ENCODE measurements around the gene KHK.
"Not testable (repeated sequence)": the region's sequence is repeated elsewhere in the genome, so short reads cannot be mapped to it uniquely, and the experiment has no call there.

Gene KHK

DNA sequence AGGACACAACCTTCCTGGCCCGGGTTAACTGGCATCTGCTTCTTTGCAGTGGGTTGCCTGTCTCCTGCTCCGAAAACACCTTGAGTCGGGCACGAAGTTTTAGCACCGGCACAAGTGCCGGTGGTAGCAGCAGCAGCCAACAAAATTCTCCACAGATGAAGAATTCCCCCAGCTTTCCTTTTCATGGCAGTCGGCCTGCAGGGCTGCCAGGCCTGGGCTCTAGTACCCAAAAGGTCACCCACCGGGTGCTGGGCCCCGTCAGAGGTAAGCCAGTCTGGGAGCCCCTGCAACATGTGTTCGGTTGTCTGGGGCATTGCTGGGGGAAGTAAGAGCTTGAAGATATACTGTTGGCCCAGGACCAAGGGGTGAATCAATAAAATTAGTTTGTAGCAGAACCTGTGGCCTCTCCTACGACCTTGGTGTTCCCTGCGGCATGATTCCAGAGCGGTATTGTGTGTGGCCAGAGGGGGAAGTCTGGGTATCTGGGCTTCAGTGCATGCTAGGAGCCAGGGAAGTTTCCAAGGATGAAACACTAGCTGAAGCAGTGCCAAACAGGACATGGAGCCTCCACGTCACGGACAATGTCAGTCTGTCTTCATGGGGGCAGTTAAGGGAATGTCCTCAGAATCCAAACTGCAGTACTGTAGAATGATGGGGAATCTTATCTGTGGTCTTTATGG, 27.3 kb upstream of the KHK start:
- DNase-seq (ENCODE audit: low read depth, low spot score) = no peak

DNA sequence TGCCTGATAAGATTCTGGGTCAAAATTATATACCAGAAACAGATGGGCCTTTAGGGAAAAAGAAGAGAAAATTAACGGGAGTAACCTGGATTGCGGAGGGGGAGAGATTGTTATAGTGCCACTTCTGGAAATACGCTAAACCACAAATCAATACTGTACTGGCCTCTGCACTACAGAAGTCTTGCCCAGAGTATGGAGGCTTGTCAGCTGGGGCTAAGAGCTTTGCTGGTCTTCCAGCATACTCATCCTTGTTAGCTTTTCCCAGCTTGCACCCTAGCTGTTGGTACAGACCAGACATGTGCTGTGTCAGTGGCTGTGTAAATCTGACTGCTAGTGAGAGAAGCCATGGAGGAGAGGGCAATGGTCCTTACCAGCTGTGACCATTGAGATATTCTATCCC, 26.2 kb upstream of the KHK start:
- DNase-seq (ENCODE audit: low read depth, low spot score) = no peak

DNA sequence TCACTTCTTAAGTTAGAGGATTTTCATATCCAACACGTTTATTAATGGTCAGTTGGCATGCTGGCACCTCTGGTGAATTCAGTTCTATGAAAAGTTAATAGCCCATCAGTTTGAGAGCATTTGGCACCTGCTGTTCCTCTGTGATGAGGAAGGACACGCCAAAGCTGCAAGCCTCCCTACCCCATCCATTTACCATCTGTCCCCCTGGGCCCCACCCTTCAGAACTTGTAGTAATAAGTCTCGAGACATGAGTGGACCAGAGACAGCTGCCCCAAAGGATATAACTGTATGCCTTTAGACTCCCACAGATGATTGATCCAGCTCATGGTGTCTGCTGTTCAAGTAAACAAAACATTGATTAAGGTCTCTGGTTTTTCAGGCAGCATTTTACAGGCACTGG, 21.4 kb upstream of the KHK start:
- DNase-seq (ENCODE audit: low read depth, low spot score) = no peak

DNA sequence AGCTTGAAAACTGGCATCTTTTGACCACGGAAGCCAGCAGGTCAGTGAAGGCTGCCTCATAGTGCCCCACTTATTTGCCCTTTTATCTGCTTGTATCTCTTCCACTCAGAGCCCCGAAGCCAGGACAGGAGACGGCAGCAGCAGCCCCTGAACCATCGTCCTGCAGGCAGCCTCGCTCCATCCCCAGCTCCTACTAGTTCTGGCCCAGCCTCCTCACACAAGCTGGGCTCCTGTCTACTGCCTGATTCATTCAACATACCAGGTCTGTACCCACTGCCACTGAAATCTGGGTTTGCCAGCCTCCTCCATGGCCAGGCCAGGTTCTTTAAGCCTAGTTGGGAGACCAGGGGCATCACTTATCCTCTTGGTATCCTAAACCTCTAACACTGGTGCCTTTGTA, 19.2 kb upstream of the KHK start:
- no peak for DNase-seq (ENCODE audit: low read depth, low spot score)

DNA sequence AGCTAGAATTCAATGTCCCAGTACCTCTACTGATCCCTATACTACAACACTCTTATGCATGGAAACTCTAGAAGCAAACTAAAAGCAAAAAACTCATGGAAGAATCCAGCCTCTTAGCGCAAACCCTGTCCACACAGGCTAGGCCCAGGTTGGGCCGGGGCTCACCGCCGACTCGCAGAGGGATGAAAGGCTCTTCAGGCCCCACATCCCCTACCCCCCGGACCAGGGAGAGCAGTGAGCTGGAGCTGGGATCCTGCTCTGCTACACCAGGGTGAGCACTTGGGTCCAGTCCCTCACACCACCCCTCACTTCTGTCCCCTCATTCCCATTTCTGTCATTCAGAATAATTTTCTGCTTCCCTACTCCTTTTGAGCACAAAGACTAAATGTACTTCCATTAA, 17.1 kb upstream of the KHK start:
- no peak for DNase-seq (ENCODE audit: low read depth, low spot score)

DNA sequence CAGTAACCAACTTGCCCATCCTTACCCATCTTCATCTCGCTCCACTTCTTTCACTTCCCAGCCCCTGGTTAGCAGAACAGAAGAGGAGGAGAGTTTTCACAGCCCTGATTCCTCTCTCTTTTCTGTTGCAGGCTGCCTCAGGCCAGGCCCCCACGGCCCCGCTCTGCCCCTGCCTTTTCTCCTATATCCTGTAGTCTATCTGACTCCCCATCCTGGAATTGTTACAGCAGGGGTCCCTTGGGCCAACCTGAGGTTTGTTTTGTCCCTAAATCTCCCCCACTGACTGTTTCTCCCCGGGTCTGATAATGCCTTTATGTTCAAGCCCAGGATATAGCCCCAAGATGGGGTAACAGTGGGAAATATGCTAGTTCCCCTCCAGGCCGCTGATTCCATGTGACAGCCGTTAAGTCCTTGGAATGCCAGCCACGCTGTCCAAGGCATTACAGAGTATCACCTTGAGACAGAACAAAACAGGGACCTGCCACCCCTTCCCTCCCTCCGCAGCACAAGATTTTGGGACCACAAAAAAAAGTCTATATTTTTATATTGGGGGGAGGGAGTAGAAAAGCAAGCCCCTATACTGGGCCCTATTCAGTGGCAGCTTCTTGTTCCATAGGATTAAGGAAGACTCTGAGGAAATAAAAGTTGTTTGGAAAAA, 16.5 kb upstream of the KHK start:
- DNase-seq (ENCODE audit: low read depth, low spot score) = no peak

DNA sequence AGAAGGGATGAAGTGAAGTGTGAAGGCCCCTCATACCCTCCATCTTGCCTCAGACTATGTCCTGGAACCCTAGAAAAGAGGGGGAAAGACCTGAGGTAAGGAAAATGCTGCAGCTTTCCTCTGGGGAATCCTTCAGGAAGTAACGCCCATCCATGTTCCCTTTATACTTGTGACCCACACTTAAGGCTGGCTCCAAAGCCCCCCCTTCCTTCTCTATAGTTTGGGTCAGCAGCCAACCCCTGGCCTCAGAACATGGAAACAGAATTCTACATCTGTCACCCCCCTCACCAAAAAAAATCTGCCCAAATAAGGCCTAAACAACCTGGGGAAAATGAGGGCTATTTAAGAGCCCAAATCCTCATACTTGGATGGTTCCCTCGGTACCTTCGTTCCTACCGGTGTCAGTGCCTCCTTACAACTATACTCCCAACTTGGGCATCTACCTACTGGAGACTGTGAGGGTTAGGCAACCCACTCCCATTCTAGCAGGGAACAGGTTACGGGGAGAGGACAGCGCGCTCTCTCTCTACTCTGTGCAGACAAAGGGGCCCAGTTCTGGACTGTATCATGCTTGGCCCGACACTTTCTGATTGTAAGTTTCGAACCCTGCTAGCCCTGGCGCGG, 15.8 kb upstream of the KHK start:
- no peak for DNase-seq (ENCODE audit: low read depth, low spot score)

DNA sequence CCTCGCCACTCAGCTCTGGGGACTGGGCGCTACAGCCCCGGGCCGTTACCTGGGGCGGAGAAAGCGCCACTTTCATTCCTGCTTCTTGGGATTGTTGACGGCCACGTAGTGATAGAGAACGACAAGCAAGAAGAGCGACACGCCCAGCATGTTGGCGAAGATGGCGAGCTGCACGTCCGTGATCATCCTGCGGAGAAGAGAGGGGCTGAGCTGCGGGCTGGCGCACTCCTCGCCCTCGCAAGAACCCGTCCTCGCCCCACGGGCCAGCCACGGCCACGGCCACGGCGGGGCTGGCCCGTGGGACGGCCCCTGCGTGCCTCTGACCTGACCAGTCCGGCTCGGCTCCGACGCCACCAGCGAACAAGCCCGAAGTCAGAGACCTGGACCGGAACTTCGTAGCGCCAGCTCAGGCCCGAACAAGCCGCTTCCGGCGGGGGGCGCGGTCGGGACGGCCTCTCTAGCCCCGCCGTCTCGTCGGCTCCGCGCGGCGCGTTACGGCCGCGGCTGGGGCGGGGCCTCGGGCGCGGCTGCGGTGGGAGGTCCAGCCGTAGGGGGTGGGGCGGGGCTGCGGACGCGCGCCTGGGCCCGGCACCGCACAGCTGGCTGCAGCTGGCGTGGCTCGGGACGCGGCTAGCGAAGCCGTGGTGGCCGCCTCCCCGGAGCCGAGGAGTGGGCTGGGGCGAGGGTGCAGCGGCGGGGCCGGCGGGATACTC, 15.1 kb upstream of the KHK start, which contains the start of gene OST4:
Gene OST4, minus strand, starts transcription at position 378 of the 713 bp plus-strand sequence.
- no peak for DNase-seq (ENCODE audit: low read depth, low spot score)

DNA sequence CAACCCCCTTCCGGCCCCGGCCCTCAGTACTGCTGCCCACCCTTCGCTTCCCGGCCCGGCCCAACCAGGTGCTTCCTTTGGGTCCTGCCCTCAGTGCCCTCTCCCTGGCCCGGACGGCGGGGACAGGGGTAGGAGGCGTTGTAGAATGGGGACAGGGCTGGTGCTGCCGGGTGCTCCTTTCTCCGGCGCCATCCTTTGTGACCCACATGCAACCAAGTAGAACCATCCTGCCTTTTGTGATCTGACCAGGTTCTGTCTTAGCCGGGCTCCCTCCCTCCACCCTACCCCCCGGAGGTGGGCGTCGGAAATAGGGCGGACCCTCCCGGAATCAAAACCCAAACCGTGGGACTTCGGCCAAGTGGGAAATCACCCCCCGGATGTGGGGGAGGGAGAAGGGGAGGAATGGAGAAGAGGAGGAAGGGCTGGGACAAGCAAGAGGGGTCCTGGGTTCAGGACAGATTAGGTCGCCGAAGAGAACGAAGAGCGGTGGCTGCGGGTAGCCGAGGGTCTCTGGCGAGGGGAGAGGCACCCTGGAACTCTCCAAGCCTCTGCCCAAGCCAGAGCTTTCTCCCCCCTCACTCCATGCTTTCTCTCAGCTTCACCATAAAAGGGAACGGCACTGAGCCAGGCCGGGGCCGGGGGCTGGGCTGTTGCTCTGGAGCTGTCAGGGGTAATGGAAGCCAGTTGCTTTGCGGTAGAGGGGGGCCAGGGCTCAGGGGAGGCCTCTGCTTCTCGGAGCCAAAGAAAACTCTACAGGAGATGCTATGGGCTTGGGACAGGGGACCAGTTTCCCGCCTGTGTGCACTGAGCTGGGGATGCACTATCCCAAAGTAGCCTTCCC, 14.4 kb upstream of the KHK start:
- DNase-seq (ENCODE audit: low read depth, low spot score) = no peak

DNA sequence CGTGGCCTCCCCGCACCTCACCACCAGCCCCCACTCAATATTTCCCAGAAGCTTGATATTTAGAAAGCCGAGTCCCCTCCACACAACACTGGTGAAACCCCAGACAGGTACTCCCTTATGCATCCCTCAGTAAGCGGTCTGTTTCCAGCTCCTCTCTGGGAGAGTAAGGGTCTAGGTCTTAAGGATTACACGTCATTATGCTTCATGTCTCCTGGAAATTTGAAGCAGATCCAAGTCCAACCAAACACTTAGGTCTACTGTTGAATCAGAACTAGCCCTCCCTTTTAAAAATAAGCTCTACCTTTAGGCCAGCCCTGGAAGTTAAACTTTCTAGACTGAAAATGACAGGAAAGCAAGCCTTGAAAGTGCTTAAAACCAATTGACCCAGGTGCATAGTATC, 13.7 kb upstream of the KHK start:
- no peak for DNase-seq (ENCODE audit: low read depth, low spot score)

DNA sequence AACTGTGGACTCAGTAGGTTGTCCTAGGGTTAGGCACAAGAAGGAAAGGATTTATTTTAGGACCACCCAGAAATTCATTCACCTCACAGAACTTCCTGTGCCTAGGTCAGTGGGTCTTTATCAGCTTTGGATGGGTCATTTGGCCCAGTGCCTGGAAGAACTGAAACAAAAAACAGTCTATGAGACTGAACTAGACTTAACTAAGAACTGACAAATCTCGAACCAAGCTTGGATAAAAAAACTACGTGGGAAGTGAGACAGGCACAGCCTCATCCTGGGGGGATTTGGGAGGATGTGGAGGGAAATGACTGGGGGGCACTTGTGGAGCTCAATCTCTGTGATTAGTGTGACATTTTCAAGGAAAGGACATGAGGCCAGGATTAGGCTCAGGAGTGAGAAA, 12.8 kb upstream of the KHK start:
- DNase-seq (ENCODE audit: low read depth, low spot score) = no peak

DNA sequence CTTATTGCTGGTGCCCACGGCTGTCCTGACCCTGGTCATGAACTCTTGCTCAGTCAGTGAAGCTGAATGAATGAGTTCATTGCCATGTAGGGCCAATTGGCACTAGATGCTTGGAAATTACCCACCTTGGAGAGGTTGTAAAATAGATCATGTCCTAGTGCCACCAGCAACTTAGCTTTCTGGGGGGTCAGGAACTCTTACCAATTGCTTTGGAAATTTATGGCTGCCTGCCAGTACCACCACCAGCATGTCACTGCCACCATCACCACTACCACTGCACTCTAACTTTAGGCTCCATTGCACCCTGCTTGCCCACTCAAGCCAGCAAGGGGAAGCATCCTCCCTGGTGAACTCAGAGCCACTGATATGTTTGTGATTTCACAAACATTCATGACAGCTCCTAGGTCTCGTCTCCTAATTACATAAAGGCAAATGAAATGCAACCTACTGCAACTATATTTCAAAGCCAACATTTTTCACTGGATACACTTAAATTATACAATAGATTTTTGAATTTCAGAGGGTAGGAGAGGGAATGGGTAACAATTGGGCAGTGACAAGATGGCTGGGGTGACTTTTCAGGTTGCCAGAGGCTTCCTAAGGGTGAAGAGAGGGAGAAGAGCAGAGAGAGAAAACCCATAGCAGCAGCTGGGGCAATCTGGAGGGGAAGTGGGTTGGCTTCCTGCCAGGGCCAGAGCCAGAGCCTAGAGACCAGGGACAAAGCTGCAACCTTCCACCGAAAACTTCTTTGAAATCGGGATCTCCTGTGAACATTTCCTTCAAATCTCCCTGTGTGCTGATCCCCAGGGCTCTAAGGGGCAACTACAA, 11.6 kb upstream of the KHK start:
- no peak for DNase-seq (ENCODE audit: low read depth, low spot score)

DNA sequence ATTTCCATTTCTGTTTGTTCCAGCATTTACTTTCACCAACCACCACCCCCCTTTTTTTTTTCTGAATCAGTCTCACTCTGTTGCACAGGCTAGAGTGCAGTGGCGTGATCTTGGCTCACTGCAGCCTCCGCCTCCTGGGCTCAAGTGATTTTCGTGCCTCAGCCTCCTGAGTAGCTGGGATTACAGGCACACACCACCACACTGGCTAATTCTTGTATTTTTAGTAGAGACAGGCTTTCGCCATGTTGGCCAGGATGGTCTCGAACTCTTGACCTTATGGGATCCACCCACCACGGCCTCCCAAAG, 11.1 kb upstream of the KHK start:
- DNase-seq (ENCODE audit: low read depth, low spot score) = not testable (repeated sequence)

DNA sequence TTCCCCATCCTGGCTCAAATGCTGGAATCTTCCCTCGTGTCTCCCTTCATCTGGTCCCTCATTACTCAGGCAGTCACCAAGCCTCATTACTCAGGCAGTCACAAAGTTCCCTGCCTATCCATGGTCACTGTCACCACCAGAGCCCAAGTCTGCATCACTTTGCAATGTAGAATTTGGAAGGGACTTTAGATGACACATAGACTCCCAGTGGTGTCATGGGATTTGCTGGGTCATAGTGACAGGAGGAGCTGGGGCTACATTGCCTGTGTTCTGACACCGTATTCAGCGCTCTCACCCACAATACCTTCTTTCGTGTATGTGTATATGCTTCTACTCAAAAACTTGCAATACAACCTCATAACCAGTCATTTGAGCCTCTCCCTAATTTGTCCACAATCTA, 10.2 kb upstream of the KHK start:
- DNase-seq (ENCODE audit: low read depth, low spot score) = no peak

DNA sequence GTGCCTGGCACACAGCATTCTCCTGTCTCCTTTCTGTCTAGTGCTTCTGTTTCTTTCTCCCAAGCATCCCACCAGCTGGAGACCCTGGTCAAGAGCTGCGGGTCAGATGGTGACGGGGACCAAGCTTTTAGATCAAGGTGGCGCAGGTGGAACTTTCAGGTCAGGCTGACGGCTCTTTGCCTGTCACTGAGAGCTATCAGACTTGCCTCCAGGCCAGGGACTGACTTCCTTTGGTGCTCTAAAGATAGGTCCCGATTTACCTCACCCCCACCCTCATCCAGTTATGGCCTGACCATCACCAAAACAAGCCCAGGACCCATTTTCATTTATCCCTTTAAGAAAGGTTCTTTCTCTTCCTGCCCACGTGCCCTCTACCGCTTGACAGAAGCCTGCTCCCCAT, 9.3 kb upstream of the KHK start:
- no peak for DNase-seq (ENCODE audit: low read depth, low spot score)

DNA sequence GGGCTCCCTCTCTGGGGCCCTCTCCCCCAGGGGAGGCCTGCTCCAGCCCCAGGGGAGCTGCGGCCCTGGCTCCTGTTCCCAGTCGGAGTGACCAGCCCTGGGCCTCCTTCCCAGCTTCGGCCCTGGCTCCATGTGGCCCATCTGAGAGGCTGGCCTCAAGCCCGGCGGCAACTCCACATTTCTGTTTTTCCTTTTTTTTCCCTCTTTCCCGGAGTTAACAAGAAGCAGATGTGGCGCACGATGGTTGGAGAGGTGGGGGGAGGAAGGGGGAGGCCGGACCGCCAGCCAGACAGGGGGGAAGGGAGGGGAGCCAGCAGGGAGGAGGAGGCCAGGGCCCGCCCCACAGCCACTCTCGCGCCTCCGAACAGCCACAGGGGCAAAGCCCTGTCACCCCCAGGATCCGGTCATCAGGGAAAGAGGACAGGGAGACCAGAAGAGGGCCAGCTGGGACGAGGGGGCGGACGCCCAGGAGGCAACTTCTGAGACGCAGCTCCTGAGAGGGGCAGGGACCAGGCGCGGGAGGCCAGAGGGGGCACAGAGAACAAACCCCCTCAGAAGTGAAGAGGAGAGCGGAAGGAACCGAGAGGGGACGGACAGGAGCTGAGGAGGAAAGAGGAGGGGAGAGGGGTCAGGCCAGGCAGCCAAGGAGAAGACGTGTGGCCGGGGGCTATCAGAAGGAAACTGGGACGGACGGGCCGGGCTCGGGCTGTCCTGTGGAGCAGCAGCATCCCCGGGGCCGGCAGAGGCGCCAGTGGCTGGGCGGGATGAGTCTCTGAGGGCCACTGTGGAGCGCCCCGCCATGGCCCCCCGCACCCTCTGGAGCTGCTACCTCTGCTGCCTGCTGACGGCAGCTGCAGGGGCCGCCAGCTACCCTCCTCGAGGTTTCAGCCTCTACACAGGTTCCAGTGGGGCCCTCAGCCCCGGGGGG, 8.0 kb upstream of the KHK start, which contains the start of gene EMILIN1:
Gene EMILIN1, plus strand, starts transcription at position 349 of the 928 bp plus-strand sequence. Its CDS starts 451 bp downstream, at position 800.
- DNase-seq (ENCODE audit: low read depth, low spot score) = peak; percentile 90

DNA sequence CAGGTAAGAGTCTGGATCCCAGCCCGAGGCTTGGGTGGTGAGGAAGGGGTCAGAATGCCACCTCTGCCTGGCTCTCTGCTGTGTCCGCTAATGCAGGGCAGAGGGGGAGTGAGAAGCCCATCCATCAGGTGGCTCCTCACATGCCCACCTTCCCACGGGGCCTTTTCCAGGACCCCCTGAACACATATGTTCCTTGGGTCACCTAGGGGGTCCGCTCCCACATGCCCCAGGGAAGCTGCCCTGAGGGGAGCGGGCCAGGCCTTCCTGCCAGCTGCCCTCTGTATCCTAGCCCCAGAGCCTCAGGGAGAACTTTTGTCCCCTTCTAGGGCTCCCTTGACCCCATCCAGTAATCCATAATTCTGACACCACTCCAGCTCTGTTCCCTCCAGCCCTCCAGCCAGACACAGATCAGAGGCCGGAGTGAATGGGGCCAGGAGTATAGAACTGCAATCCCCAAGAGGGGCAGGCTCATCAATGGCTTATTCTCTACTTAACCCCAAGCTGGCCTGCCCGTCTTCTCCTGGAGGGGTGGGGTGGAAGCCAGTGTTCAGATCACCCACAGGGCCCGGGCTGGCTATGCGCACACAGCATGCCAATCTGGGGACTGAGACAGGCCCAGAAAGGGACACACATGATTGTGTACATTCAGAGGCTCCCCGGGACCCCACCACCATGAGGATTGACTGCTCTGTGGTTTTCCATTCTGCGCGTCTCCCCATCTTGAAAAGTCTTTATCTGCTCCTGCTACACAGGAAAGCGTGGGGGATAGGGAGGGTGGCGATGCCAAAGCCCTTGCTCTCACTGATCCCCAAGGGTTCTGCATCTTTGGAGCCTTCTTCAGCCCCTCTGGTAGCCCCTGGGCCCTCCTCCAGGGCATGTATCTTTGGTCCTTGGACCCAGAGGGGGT, 7.1 kb upstream of the KHK start:
- no peak for DNase-seq (ENCODE audit: low read depth, low spot score)

DNA sequence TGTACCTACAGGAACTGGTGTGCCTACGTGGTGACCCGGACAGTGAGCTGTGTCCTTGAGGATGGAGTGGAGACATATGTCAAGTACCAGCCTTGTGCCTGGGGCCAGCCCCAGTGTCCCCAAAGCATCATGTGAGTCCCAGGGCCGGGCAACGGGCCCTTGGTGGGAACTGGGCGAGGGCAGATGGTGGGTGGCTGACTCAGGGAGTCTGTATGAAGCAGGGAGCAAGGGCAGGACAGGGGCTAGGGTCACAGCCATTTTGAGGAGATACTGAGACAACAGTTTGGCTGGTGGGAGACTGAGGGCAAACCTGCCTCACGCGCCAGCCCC, 6.5 kb upstream of the KHK start:
- no peak for DNase-seq (ENCODE audit: low read depth, low spot score)

DNA sequence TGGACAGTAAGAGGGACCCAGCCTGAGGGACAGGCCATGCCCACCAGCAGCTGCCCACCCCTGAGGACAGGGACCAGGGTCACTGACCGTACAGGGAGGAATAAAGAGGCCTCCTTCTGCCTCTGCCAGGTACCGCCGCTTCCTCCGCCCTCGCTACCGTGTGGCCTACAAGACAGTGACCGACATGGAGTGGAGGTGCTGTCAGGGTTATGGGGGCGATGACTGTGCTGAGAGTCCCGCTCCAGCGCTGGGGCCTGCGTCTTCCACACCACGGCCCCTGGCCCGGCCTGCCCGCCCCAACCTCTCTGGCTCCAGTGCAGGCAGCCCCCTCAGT, 6.0 kb upstream of the KHK start:
- no peak for DNase-seq (ENCODE audit: low read depth, low spot score)

Data from smooth muscle cell of the brain vasculature (primary cell).